ENCODE data around the gene ATP6V0E2. TPM values are rescaled to one million over a fixed set of nuclear protein-coding genes. Genes with fewer than 3 reads are reported as not detected.

The ATP6V0E2 gene
- total and polyA plus RNA-seq, 10 donors, result 19.3 to 35.4 (median 28.7) TPM

DNA sequence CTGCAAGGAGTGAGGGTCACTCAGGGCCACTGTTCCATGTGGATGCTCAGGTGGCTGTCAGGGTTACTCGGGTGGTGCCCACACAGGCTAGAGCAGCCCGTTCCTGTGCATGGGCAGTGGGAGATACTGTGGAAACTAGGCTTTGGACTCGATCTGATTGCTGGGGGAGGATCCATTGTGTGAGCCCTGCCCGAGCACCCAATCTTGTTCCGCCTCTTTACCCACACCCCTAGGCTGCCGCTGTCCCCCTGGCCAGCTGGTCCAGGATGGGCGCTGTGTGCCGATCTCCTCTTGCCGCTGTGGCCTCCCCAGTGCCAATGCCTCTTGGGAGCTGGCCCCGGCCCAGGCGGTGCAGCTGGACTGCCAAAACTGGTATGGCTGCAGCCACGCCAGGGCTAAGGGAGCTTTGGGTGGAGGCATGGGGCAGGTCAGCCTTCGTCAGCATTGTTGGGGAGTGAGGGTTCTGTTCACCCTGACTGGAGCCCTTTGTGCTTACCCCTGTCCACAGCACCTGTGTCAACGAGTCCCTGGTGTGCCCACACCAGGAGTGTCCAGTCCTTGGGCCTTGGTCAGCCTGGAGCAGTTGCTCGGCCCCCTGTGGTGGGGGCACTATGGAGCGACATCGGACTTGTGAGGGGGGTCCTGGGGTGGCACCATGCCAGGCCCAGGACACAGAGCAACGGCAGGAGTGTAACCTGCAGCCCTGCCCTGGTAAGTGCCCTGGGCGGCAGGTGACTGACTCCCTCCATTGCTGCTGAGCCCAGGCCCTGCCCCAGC is 48.0 kb upstream of the ATP6V0E2 start:
- WGBS, 5 donors, result 84 to 94% (median 88%) methylated on average over 7 to 19 of the region's 19 CpGs
- Histone ChIP-seq H3K4me3 (no peak overlapping the region), H3K27ac (no peak overlapping the region), H3K9me3 (no peaks in the 10 kb centered on the region), H3K36me3 (no peaks in the 10 kb centered on the region), H3K4me1 (no peaks in the 10 kb centered on the region), H3K27me3 (replicated peaks in 1 of 7) (peaks cover 0 to 5% (median 0%) of the 10 kb centered on the region in 7 donors)
- TF ChIP-seq, protein P1, sequence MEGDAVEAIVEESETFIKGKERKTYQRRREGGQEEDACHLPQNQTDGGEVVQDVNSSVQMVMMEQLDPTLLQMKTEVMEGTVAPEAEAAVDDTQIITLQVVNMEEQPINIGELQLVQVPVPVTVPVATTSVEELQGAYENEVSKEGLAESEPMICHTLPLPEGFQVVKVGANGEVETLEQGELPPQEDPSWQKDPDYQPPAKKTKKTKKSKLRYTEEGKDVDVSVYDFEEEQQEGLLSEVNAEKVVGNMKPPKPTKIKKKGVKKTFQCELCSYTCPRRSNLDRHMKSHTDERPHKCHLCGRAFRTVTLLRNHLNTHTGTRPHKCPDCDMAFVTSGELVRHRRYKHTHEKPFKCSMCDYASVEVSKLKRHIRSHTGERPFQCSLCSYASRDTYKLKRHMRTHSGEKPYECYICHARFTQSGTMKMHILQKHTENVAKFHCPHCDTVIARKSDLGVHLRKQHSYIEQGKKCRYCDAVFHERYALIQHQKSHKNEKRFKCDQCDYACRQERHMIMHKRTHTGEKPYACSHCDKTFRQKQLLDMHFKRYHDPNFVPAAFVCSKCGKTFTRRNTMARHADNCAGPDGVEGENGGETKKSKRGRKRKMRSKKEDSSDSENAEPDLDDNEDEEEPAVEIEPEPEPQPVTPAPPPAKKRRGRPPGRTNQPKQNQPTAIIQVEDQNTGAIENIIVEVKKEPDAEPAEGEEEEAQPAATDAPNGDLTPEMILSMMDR (IDR thresholded peaks at IDR 0.05 in 8 of 11, conservative IDR thresholded peaks at IDR 0.05 in 3 of 11), result no peak
- TF ChIP-seq POLR2AphosphoS5 (IDR thresholded peaks at IDR 0.05), result no peak
- TF ChIP-seq POLR2A (IDR thresholded peaks at IDR 0.05), result no peak
- peak; percentile 69 for DNase-seq
- intact Hi-C loops (cut with DNase I; ENCODE audit: low total_unique reads), result no loop called here

DNA sequence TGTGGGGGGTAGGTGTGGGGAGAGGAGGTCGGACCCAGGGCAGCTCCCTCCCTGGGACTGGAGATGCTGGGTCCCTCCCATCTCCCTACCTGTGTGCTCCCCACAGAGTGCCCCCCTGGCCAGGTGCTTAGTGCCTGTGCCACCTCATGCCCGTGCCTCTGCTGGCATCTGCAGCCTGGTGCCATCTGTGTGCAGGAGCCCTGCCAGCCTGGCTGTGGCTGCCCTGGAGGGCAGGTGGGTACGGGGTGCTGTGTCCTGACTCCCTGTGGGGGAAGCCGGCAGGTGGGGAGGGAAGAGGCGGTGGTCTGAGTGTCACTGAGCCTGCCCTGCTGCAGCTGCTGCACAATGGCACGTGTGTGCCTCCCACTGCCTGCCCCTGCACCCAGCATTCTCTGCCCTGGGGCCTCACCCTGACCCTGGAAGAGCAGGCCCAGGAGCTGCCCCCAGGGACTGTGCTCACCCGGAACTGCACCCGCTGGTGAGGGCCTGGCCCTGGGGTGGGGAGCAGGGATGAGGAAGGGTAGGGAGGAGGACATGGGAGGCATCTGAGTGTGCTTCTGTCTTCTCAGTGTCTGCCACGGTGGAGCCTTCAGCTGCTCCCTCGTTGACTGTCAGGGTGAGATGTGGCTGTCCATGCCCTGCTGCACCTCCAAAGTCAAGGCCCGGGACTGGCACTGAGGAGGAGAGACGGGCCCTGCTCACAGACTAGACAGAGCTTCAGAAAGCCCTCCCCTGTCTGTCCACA is 47.3 kb upstream of the ATP6V0E2 start:
- TF ChIP-seq POLR2AphosphoS5 (IDR thresholded peaks at IDR 0.05) (no peak), POLR2A (IDR thresholded peaks at IDR 0.05) (no peak)
- TF ChIP-seq, protein P1 (IDR thresholded peaks at IDR 0.05 in 8 of 11, conservative IDR thresholded peaks at IDR 0.05 in 3 of 11), result no peak

DNA sequence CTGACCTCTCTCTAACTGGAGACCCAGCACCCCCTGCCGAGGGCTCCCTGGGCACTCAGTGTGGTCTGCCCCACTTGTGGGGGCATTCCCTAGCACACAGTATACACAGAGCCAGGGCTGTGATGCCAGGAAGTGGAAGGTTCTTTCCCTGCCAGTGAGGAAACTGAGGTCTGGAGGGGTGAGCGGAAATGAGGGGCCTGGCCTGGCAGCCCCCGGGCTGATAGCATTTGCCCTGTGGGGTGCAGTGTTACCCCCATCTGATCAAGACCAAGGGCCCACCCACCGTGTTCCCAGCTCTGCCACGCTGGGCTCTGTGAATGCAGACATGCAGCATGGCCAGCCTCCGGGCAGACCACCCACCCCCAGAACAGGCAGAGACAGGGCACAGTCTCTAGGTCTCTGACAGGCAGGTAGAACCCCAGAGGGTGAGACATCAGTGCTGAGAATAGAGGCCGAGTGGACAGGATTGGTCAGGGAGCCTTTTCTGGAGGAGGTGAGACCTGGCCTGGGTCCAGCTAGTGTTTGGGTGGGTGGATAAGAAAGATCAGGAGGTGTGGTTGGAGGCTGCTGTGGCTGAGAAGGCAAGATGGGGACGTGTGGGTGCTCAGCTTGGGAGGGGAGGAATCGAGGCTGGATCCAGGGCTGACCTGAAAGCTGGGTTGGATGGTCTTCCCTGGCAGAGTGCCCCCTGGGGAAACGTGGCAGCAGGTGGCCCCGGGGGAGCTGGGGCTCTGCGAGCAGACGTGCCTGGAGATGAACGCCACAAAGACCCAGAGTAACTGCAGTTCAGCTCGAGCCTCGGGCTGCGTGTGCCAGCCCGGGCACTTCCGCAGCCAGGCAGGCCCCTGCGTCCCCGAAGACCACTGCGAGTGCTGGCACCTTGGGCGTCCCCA is 46.4 kb upstream of the ATP6V0E2 start:
- peak; percentile 67 for DNase-seq
- H3K4me3 ChIP-seq, result no peak overlapping the region
- no peaks in the 10 kb centered on the region for H3K36me3 ChIP-seq
- H3K27me3 ChIP-seq (replicated peaks in 1 of 7), result peaks cover 0 to 19% (median 0%) of the 10 kb centered on the region in 7 donors
- TF ChIP-seq POLR2AphosphoS5 (IDR thresholded peaks at IDR 0.05), result no peak
- TF ChIP-seq, protein P1 (IDR thresholded peaks at IDR 0.05 in 8 of 11, conservative IDR thresholded peaks at IDR 0.05 in 3 of 11), result no peak
- no peak for TF ChIP-seq POLR2A (IDR thresholded peaks at IDR 0.05)
- H3K4me1 ChIP-seq, result no peaks in the 10 kb centered on the region
- intact Hi-C loops (cut with DNase I; ENCODE audit: low total_unique reads), result no loop called here
- 82 to 88% (median 82%) methylated on average over 12 to 23 of the region's 23 CpGs for WGBS, 5 donors
- no peaks in the 10 kb centered on the region for H3K9me3 ChIP-seq
- no peak overlapping the region for H3K27ac ChIP-seq

More for the DNA sequence above, 47.3 kb upstream of the ATP6V0E2 start:
- 80 to 90% (median 83%) methylated on average over 9 to 12 of the region's 12 CpGs for WGBS, 5 donors
- Histone ChIP-seq H3K36me3 (no peaks in the 10 kb centered on the region), H3K27ac (no peak overlapping the region), H3K27me3 (replicated peaks in 1 of 7) (peaks cover 0 to 12% (median 0%) of the 10 kb centered on the region in 7 donors), H3K4me3 (no peak overlapping the region), H3K4me1 (no peaks in the 10 kb centered on the region), H3K9me3 (no peaks in the 10 kb centered on the region)
- peak; percentile 70 for DNase-seq
- intact Hi-C loops (cut with DNase I; ENCODE audit: low total_unique reads), result no loop called here
